ENCODE measurements around the gene IL1F10.

Gene IL1F10

DNA sequence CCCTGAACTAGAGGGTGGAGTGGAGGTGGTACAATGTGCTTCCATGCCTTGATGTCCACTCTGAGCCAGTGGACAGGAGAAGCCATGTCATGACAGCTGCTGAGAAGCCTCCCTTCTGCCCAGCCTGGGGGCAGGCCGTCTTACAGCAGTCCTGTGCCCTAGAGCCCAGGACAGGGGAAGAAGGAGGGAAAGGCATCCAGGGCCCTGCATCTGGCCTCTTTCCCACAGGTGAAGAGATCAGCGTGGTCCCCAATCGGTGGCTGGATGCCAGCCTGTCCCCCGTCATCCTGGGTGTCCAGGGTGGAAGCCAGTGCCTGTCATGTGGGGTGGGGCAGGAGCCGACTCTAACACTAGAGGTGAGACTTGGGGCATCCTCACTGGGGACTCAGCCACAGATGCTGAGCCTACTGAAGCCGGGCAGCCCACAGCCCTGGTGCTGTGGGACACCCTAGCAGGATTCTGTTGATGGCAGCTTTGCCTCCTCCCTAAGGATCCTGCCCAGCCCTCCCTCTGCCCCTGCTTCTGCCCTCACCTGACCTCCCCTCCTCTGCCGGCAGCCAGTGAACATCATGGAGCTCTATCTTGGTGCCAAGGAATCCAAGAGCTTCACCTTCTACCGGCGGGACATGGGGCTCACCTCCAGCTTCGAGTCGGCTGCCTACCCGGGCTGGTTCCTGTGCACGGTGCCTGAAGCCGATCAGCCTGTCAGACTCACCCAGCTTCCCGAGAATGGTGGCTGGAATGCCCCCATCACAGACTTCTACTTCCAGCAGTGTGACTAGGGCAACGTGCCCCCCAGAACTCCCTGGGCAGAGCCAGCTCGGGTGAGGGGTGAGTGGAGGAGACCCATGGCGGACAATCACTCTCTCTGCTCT lies 5.6 kb upstream of the IL1F10 start:
- in situ Hi-C loops (cut with HindIII; ENCODE audit: low pct_unique_long_range_greater_than_20kb, low sequenced_read_pairs) = no loop called here
- DNase-seq (ENCODE audit: low read depth in 1 of 2, low spot score in 1 of 2) = no peak
- no peak for TF ChIP-seq JUND (IDR thresholded peaks at IDR 0.05; ENCODE audit: low read depth)

GRCh38 chr2:113064281-113064680 lies 3.5 kb upstream of the IL1F10 start:
- no peak for DNase-seq (ENCODE audit: low read depth in 1 of 2, low spot score in 1 of 2)
- in situ Hi-C loops (cut with HindIII; ENCODE audit: low pct_unique_long_range_greater_than_20kb, low sequenced_read_pairs) = no loop called here
- TF ChIP-seq JUND (IDR thresholded peaks at IDR 0.05; ENCODE audit: low read depth) = no peak

DNA sequence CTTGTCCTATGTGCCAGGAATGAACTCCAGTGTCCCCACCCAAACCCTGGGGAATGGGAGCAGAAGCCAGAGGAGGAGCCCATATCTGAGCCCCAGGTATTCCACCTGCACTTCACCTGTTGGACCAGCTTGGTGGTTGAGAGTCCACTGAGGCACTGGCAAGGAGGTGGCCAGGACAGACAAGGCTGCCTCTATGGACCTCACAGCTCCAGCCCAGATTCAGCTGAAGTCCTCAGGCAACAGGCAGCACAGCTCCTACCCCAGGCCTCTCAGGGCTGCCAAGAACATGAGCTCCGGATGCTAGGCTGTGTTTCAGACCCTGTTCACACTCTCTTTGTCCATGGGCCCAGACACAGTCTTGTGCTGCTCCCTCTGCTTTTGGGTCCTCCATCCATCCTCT lies 2.9 kb upstream of the IL1F10 start:
- no peak for TF ChIP-seq JUND (IDR thresholded peaks at IDR 0.05; ENCODE audit: low read depth)
- in situ Hi-C loops (cut with HindIII; ENCODE audit: low pct_unique_long_range_greater_than_20kb, low sequenced_read_pairs) = no loop called here
- DNase-seq (ENCODE audit: low read depth in 1 of 2, low spot score in 1 of 2) = no peak

DNA sequence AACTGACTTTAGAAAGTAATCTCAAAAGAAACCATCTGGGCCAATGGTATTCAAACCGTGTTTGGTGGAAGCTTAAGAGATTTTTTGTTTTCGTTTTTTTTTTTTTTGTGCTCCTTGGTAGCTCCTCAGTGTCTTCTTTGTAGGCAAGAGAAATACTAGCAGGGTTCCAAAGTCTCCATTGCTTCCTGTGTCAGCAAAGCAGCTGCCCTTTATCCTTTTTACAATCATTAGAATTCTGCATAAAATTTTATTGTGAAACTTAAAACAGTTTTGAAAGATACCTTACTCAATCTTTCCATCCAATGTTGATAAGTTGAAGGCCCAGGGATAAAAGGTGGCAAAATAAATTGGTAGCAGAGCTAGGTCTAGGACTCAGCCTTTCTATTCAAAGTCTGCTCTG lies 479 bp downstream of the IL1F10 start:
- in situ Hi-C loops (cut with HindIII; ENCODE audit: low pct_unique_long_range_greater_than_20kb, low sequenced_read_pairs) = no loop called here
- no peak for TF ChIP-seq JUND (IDR thresholded peaks at IDR 0.05; ENCODE audit: low read depth)
- no peak for DNase-seq (ENCODE audit: low read depth in 1 of 2, low spot score in 1 of 2)

DNA sequence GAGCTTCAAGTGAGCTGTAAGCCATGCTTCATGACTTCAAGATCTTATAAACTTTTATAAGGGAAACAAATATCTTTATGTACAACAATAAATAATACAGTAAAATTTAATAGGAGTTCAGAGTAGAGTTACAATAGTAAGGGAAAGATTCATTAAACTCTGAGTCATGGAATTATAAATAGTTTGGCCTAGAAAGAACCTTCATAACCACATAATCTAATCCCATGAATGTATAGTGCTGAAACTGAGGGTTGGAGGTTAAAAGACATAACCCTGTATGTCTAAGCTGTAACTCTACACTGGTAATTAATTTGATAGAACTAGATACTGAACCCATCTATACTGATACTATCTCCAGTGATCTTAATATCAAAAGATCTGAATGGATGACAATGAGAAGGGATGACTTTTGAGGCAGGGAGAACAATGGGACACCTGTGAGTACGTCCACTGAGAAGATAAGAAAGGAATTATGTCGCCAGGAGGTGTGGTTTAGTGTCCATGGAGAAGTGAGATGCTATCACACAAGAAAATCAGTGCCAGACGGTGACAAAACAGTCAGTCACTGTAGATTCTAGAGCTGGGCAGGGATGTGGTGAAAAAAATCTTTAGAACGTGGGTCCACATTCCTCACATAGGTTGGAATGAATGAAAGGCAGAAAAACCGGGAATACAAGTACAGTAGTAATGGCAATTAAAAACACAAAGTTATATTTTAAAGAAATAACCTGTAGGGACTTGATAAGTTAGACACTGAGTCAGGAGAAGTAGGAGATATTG lies 1.1 kb downstream of the IL1F10 start:
- TF ChIP-seq JUND (IDR thresholded peaks at IDR 0.05; ENCODE audit: low read depth) = no peak
- in situ Hi-C loops (cut with HindIII; ENCODE audit: low pct_unique_long_range_greater_than_20kb, low sequenced_read_pairs) = no loop called here
- peak in 1 of 2 experiments; percentile 56 for DNase-seq (ENCODE audit: low read depth in 1 of 2, low spot score in 1 of 2)

- in situ Hi-C loops (cut with HindIII; ENCODE audit: low pct_unique_long_range_greater_than_20kb, low sequenced_read_pairs) = no loop called here
- TF ChIP-seq JUND (IDR thresholded peaks at IDR 0.05; ENCODE audit: low read depth) = no peak
- no peak for DNase-seq (ENCODE audit: low read depth in 1 of 2, low spot score in 1 of 2)
These were observed 2.2 kb downstream of the IL1F10 start for GRCh38 chr2:113069676-113070605.

DNA sequence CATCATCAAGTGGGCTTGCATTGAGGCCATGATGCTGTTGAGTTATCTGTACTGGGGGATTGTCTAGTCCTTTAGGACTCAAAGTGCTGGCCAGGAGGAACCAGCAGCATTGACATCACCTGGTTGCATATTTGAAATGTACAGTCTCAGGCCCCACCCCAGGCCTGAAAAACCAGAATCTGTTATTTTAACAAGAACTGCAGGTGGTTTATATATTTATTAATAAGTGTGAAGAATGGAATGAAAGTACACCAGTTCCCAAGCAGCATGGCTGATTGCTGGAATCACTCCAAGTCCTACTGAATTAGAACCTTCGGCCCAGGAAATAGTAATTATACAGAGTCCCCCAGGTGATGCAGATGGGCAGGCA lies 2.8 kb downstream of the IL1F10 start:
- no peak for DNase-seq (ENCODE audit: low read depth in 1 of 2, low spot score in 1 of 2)
- in situ Hi-C loops (cut with HindIII; ENCODE audit: low pct_unique_long_range_greater_than_20kb, low sequenced_read_pairs) = no loop called here
- no peak for TF ChIP-seq JUND (IDR thresholded peaks at IDR 0.05; ENCODE audit: low read depth)

- TF ChIP-seq JUND (IDR thresholded peaks at IDR 0.05; ENCODE audit: low read depth) = no peak
- no peak for DNase-seq (ENCODE audit: low read depth in 1 of 2, low spot score in 1 of 2)
- in situ Hi-C loops (cut with HindIII; ENCODE audit: low pct_unique_long_range_greater_than_20kb, low sequenced_read_pairs) = no loop called here
These were observed 4.8 kb downstream of the IL1F10 start for GRCh38 chr2:113072584-113072983.

DNA sequence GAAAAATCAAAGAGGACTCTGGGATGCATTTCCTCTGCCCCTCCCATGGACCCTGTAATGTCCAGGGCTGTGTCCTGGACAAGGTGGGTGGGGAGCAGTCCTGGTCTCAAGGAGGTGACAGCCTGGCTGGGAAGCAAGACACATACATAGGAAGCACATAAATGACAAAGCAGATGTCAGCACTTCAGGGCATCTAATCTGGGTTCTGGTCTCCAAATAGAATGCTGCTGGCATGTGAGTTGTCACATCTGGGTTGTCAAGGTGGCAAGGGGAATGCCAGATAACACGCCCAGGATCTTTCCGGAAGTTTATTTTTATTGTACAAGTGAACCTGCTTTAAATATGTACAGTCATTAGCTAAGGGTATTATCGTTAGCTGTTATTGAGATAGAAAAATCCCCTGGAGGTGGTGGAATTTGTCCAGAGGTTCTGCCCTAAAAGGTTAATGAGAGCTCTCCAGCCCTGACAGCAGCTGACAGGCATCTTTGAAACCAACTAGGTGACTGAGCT lies 5.6 kb downstream of the IL1F10 start:
- no peak for TF ChIP-seq JUND (IDR thresholded peaks at IDR 0.05; ENCODE audit: low read depth)
- DNase-seq (ENCODE audit: low read depth in 1 of 2, low spot score in 1 of 2) = no peak
- in situ Hi-C loops (cut with HindIII; ENCODE audit: low pct_unique_long_range_greater_than_20kb, low sequenced_read_pairs) = no loop called here

- in situ Hi-C loops (cut with HindIII; ENCODE audit: low pct_unique_long_range_greater_than_20kb, low sequenced_read_pairs) = no loop called here
- no peak for TF ChIP-seq JUND (IDR thresholded peaks at IDR 0.05; ENCODE audit: low read depth)
- DNase-seq (ENCODE audit: low read depth in 1 of 2, low spot score in 1 of 2) = no peak
These were observed 7.3 kb downstream of the IL1F10 start for GRCh38 chr2:113075030-113075429.

DNA sequence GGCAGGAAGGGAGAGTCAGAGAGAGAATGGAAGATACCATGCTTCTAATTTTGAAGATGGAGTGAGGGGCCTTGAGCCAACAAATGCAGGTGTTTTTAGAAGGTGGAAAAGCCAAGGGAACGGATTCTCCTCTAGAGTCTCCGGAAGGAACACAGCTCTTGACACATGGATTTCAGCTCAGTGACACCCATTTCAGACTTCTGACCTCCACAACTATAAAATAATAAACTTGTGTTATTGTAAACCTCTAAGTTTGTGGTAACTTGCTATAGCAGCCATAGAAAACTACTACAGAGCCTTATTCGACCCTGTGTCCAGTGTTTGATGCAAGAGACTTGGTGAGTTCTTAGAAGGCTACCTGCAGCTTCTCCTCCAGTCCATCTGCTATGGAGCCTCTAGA lies 7.8 kb downstream of the IL1F10 start:
- in situ Hi-C loops (cut with HindIII; ENCODE audit: low pct_unique_long_range_greater_than_20kb, low sequenced_read_pairs) = no loop called here
- TF ChIP-seq JUND (IDR thresholded peaks at IDR 0.05; ENCODE audit: low read depth) = no peak
- DNase-seq (ENCODE audit: low read depth in 1 of 2, low spot score in 1 of 2) = no peak

DNA sequence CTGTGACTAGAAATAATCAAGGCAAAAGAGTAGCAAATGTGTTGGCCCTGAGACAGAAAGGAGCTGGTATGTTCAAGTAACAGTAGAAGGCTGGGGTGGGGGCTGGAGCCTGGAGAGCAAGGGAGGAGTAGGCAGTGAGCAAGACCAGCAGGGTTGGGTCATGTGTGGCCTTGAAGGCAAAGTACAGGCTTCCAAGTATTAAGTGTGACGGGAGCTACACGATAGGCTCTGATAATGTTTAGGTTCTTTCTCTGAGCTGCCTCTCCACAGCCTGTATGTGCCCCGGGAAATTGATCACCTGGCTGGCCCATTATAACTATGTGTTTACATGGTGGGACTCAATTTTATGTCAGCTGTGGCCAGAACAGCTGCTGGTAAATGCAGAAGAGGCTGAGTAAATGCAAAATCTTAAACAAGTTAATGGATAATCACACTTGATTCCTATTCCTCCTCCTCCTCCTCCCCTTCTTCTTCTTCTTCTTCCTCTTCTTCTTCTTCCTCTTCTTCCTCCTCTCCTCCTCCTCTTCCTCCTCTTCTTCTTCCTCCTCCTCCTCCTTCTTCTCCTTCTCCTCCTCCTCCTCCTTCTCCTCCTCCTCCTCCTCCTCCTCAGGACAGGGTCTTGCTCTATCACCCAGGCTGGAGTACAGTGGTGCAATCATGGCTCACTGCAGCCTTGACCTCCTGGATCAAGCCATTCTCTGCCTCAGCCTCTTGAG lies 9.3 kb downstream of the IL1F10 start:
- no peak for DNase-seq (ENCODE audit: low read depth in 1 of 2, low spot score in 1 of 2)
- TF ChIP-seq JUND (IDR thresholded peaks at IDR 0.05; ENCODE audit: low read depth) = no peak
- in situ Hi-C loops (cut with HindIII; ENCODE audit: low pct_unique_long_range_greater_than_20kb, low sequenced_read_pairs) = no loop called here

All from T47D (cell line).